ENCODE data around the gene BGN. TPM values are rescaled to one million over a fixed set of nuclear protein-coding genes. Genes with fewer than 3 reads are reported as not detected.

The BGN gene
- 10 to 100 TPM in 2 of 3 donors, 1 to 10 TPM in 1; 9.7 to 21.3 (median 11.0) TPM for total RNA-seq

- Histone ChIP-seq H3K4me1 (no peaks in the 10 kb centered on the region), H3K36me3 (no peaks in the 10 kb centered on the region), H3K27me3 (peaks cover 5 to 84% of the 10 kb centered on the region in 2 donors), H3K4me3 (peak within 1 kb of the TSS; percentile 32 to 63 (median 37)), H3K27ac (peak within 1 kb of the TSS in 1 of 2 donors; percentile 70), H3K9me3 (peaks cover 0 to 3% of the 10 kb centered on the region in 2 donors)
- intact Hi-C loops (cut with DNase I; ENCODE audit: low total_unique reads), result no loop called here
- DNase-seq (ENCODE audit: low spot score in 2 of 2), result no peak
- TF ChIP-seq POLR2A (IDR thresholded peaks at IDR 0.05), result no peak
- TF ChIP-seq POLR2AphosphoS5 (IDR thresholded peaks at IDR 0.05), result no peak
- peak in 2 of 3 donors; percentile 16 for TF ChIP-seq CTCF (IDR thresholded peaks at IDR 0.05)
Observed at GRCh38 chrX:153494541-153495361, at the start of gene BGN. BGN (plus strand) TSS chrX:153494980; CDS start chrX:153504632, 9,652 bp downstream.

DNA sequence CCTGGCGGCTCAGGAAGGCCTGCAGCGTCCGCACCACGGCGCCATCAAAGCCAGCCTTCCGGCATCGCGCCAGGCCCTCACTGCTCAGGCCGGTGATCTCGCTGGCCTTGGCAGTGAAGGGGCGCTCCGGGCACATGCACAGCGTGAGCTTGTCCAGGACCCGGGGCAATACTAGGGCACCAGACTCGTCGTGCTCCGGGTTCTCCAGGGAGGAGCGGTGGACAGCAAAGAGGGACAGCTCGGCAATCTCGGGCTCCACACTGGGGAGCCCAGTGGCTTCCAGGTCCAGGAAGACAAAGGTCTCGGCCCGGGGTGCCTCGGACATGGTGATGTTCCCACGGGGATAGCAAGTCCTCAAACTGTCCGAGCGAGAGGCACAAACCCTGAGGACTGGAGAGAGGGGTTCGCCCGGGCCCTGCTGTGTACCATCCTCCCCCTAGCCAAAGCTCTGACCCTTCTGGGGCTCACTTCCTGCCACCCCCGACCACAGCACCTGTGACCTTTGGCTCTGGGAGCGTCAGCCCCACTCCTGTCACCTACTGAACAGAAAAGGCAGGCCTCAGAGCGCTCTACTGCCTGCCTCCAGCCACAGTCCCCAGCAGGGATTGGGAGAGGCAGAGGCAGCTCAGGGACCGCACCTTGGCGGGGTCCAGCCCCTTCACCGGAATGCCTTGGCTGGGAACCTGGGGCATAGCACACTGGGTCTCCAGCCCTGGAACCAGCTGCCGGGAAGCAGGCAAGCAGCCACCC is 49.5 kb upstream of the BGN start:
- H3K9me3 ChIP-seq, result peaks cover 0 to 1% of the 10 kb centered on the region in 2 donors
- no peak overlapping the region for H3K4me3 ChIP-seq
- H3K27me3 ChIP-seq, result peaks cover 0 to 17% of the 10 kb centered on the region in 2 donors
- H3K36me3 ChIP-seq, result no peaks in the 10 kb centered on the region
- intact Hi-C loops (cut with DNase I; ENCODE audit: low total_unique reads), result no loop called here
- H3K4me1 ChIP-seq, result no peaks in the 10 kb centered on the region
- no peak for TF ChIP-seq CTCF (IDR thresholded peaks at IDR 0.05)
- no peak for TF ChIP-seq POLR2A (IDR thresholded peaks at IDR 0.05)
- no peak for TF ChIP-seq POLR2AphosphoS5 (IDR thresholded peaks at IDR 0.05)
- H3K27ac ChIP-seq, result peak overlapping the region in 1 of 2 donors; percentile 25
- DNase-seq (ENCODE audit: low spot score in 2 of 2), result no peak

- H3K4me1 ChIP-seq, result no peaks in the 10 kb centered on the region
- peaks cover 0 to 14% of the 10 kb centered on the region in 2 donors for H3K27me3 ChIP-seq
- H3K27ac ChIP-seq, result peak within 1 kb of the TSS in 1 of 2 donors; percentile 25
- no peak for TF ChIP-seq POLR2AphosphoS5 (IDR thresholded peaks at IDR 0.05)
- no peak for TF ChIP-seq POLR2A (IDR thresholded peaks at IDR 0.05)
- TF ChIP-seq CTCF (IDR thresholded peaks at IDR 0.05), result no peak
- intact Hi-C loops (cut with DNase I; ENCODE audit: low total_unique reads), result no loop called here
- no peak within 1 kb of the TSS for H3K4me3 ChIP-seq
- H3K9me3 ChIP-seq, result no peaks in the 10 kb centered on the region
- no peaks in the 10 kb centered on the region for H3K36me3 ChIP-seq
- no peak for DNase-seq (ENCODE audit: low spot score in 2 of 2)
Observed at GRCh38 chrX:153445856-153446635, 48.7 kb upstream of the BGN start, which contains the start of gene TREX2. TREX2 (minus strand) TSS chrX:153446056; CDS start chrX:153445430, 626 bp downstream.

DNA sequence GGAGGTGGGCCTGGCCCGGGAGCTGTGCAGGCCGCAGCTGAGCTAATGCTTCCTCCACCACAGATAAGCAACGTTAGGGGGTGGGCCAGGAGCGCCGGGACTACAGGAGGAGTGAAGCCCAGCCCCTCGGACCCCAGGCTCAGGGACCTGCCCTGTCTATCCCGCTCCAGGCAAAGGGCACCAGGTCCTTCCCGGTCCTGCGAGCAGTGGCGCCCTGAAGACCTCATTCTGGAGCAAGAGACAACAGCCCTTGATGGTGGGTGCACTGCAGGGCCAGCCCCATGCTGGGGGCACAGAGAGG is 48.2 kb upstream of the BGN start:
- Histone ChIP-seq H3K4me3 (no peak overlapping the region), H3K27ac (no peak overlapping the region), H3K4me1 (no peaks in the 10 kb centered on the region), H3K36me3 (no peaks in the 10 kb centered on the region), H3K9me3 (no peaks in the 10 kb centered on the region), H3K27me3 (peaks cover 0 to 14% of the 10 kb centered on the region in 2 donors)
- DNase-seq (ENCODE audit: low spot score in 2 of 2), result no peak
- intact Hi-C loops (cut with DNase I; ENCODE audit: low total_unique reads), result no loop called here
- TF ChIP-seq POLR2AphosphoS5 (IDR thresholded peaks at IDR 0.05) (no peak), POLR2A (IDR thresholded peaks at IDR 0.05) (no peak), CTCF (IDR thresholded peaks at IDR 0.05) (no peak)
